H9 (cell line): ENCODE data around the gene GOLPH3L. TPM values are rescaled to one million over a fixed set of nuclear protein-coding genes. Genes with fewer than 3 reads are reported as not detected.
"Not testable (repeated sequence)": the region's sequence is repeated elsewhere in the genome, so short reads cannot be mapped to it uniquely, and the experiment has no call there.

ENCODE experiments used
- DNase-seq: peaks from one replicate; pipeline ENCODE4 v3.0.0-alpha.2; 2017
- H2AFZ ChIP-seq: one replicate; pipeline ENCODE4 v1.6.1; 2013; ENCODE audit warnings: mild to moderate bottlenecking, low read length, control low read depth, moderate library complexity
- H2AK5ac ChIP-seq: 2 replicates; pipeline ENCODE4 v1.6.1; 2013; ENCODE audit warnings: low read length, control low read depth, mixed read lengths; ENCODE audit not compliant: insufficient read length
- H2BK120ac ChIP-seq: one replicate; pipeline ENCODE4 v1.6.1; 2013; ENCODE audit warnings: low read depth, mild to moderate bottlenecking, low read length, control low read depth, inconsistent platforms; ENCODE audit not compliant: poor library complexity, severe bottlenecking
- H2BK12ac ChIP-seq: 2 replicates; pipeline ENCODE4 v1.6.1; 2013; ENCODE audit warnings: low read length, control low read depth, mixed read lengths, low read depth; ENCODE audit not compliant: insufficient read length
- H2BK15ac ChIP-seq: 2 replicates; pipeline ENCODE4 v1.6.1; 2013; ENCODE audit warnings: low read depth, low read length, control low read depth
- H2BK20ac ChIP-seq: one replicate; pipeline ENCODE4 v1.6.1; 2013; ENCODE audit warnings: low read depth, mild to moderate bottlenecking, low read length, control low read depth, inconsistent platforms; ENCODE audit not compliant: poor library complexity, severe bottlenecking
- H2BK5ac ChIP-seq: 2 replicates; pipeline ENCODE4 v1.6.1; 2013; ENCODE audit warnings: low read length, control low read depth, mixed read lengths; ENCODE audit not compliant: insufficient read length
- H3K14ac ChIP-seq: 2 replicates; pipeline ENCODE4 v1.6.1; 2013; ENCODE audit warnings: low read length, control low read depth; ENCODE audit not compliant: insufficient read depth
- H3K18ac ChIP-seq: 2 replicates; pipeline ENCODE4 v1.6.1; 2013; ENCODE audit warnings: low read depth, mild to moderate bottlenecking, mixed read lengths, low read length, control low read depth; ENCODE audit not compliant: insufficient read length
- H3K23ac ChIP-seq: 2 replicates; pipeline ENCODE4 v1.6.1; 2013; ENCODE audit warnings: low read length, control low read depth, mixed read lengths, low read depth; ENCODE audit not compliant: insufficient read length
- H3K23me2 ChIP-seq: 2 replicates; pipeline ENCODE4 v1.6.1; 2013; ENCODE audit warnings: low read depth, mild to moderate bottlenecking, mixed read lengths, low read length, control low read depth; ENCODE audit not compliant: insufficient read length, poor library complexity, severe bottlenecking
- H3K27ac ChIP-seq: 2 replicates; pipeline ENCODE4 v1.5.1; 2013; ENCODE audit warnings: low read length, control low read depth, mixed read lengths, low read depth; ENCODE audit not compliant: insufficient read length
- H3K27me3 ChIP-seq: 2 replicates; pipeline ENCODE4 v1.6.1; 2013; ENCODE audit warnings: low read length, control low read depth, inconsistent platforms; ENCODE audit not compliant: insufficient read depth
- H3K4ac ChIP-seq: 2 replicates; pipeline ENCODE4 v1.6.1; 2013; ENCODE audit warnings: low read depth, mild to moderate bottlenecking, control low read depth, inconsistent platforms, low read length, moderate library complexity
- H3K4me1 ChIP-seq: 2 replicates; pipeline ENCODE4 v1.6.1; 2013; ENCODE audit warnings: low read length, control low read depth, inconsistent platforms; ENCODE audit not compliant: insufficient read depth
- H3K4me2 ChIP-seq: 2 replicates; pipeline ENCODE4 v1.6.1; 2013; ENCODE audit warnings: low read length, control low read depth, mixed read lengths; ENCODE audit not compliant: insufficient read length, insufficient read depth
- H3K56ac ChIP-seq: 2 replicates; pipeline ENCODE4 v1.6.1; 2013; ENCODE audit warnings: low read depth, mild to moderate bottlenecking, mixed read lengths, low read length, control low read depth; ENCODE audit not compliant: insufficient read length
- H3K79me1 ChIP-seq: 2 replicates; pipeline ENCODE4 v1.6.1; 2013; ENCODE audit warnings: low read depth, mild to moderate bottlenecking, moderate library complexity, low read length, control low read depth, inconsistent platforms; ENCODE audit not compliant: insufficient read depth, poor library complexity, severe bottlenecking
- H3K79me2 ChIP-seq: 2 replicates; pipeline ENCODE4 v1.6.1; 2013; ENCODE audit warnings: low read length, control low read depth, inconsistent platforms; ENCODE audit not compliant: insufficient read depth
- H3K9ac ChIP-seq: 2 replicates; pipeline ENCODE4 v1.6.1; 2013; ENCODE audit warnings: low read length, control low read depth, mixed read lengths; ENCODE audit not compliant: insufficient read length; ENCODE audit errors: extremely low read depth
- H3K9me3 ChIP-seq: one replicate; pipeline ENCODE4 v1.6.1; 2013; ENCODE audit warnings: low read depth, low read length, inconsistent platforms; ENCODE audit not compliant: control insufficient read depth
- H3T11ph ChIP-seq: one replicate; pipeline ENCODE4 v1.6.1; 2013; ENCODE audit warnings: mild to moderate bottlenecking, low read length, control low read depth, inconsistent platforms
- H4K20me1 ChIP-seq: one replicate; pipeline ENCODE4 v1.6.1; 2013; ENCODE audit not compliant: control insufficient read depth, insufficient read length, insufficient read depth
- H4K5ac ChIP-seq: 2 replicates; pipeline ENCODE4 v1.6.1; 2013; ENCODE audit warnings: low read depth, mild to moderate bottlenecking, mixed read lengths, low read length, control low read depth; ENCODE audit not compliant: insufficient read length
- H4K8ac ChIP-seq: replicated peaks from 2 replicates; pipeline ENCODE4 v1.6.1; 2013; ENCODE audit warnings: low read length, control low read depth, mixed read lengths, low read depth; ENCODE audit not compliant: insufficient read length
- H4K91ac ChIP-seq: 2 replicates; pipeline ENCODE4 v1.6.1; 2013; ENCODE audit warnings: low read depth, mild to moderate bottlenecking, moderate library complexity, mixed read lengths, low read length, control low read depth; ENCODE audit not compliant: insufficient read length
- H3K27ac Mint-ChIP-seq, 3 experiments: 2 replicates in 2 of 3; 3 replicates in 1 of 3; pipeline ENCODE4 v1.8.0; 2020 to 2021; ENCODE audit warnings: mixed read lengths in 3 of 3, mild to moderate bottlenecking in 1 of 3, moderate library complexity in 1 of 3
- H3K27me3 Mint-ChIP-seq: 2 replicates; pipeline ENCODE4 v1.8.0; 2021; ENCODE audit warnings: low read depth, mild to moderate bottlenecking, moderate library complexity, mixed read lengths
- H3K36me3 Mint-ChIP-seq, 3 experiments: 2 replicates in 2 of 3; 3 replicates in 1 of 3; pipeline ENCODE4 v1.8.0; 2020 to 2021; ENCODE audit warnings: low read depth in 3 of 3, mixed read lengths in 3 of 3; ENCODE audit not compliant: insufficient read depth in 1 of 3
- H3K4me1 Mint-ChIP-seq, 2 experiments: 2 replicates each; pipeline ENCODE4 v1.8.0; 2020; ENCODE audit warnings: mixed read lengths in 2 of 2
- H3K4me3 Mint-ChIP-seq, 2 experiments: 2 replicates in 1 of 2; 3 replicates in 1 of 2; pipeline ENCODE4 v1.8.0; 2020 to 2021; ENCODE audit warnings: mild to moderate bottlenecking in 2 of 2, mixed read lengths in 2 of 2, moderate library complexity in 1 of 2
- H3K9me3 Mint-ChIP-seq, 2 experiments: 2 replicates in 1 of 2; 3 replicates in 1 of 2; pipeline ENCODE4 v1.8.0; 2020; ENCODE audit warnings: mild to moderate bottlenecking in 2 of 2, mixed read lengths in 2 of 2, moderate library complexity in 1 of 2
- WGBS: extraction: QIAGEN DNeasy Blood & Tissue Kit; methylation state at CpG from one replicate; pipeline ENCODE4 v1.1.7; 2013; ENCODE audit warnings: missing lambda C conversion rate, low lambda C conversion rate, mixed read lengths; ENCODE audit not compliant: insufficient read length; ENCODE audit errors: extremely low coverage; 5-methylcytosine and 5-hydroxymethylcytosine counted together
- total RNA-seq: library from RNA; stranded (reverse); gene quantifications from 2 replicates; pipeline ENCODE4 v1.2.1, GENCODE V29; 2021
- TF ChIP-seq, protein P1 (sequence below): fragments of 200-600 bp; sonication (generic); conservative IDR thresholded peaks from 3 replicates; pipeline ENCODE4 v1.8.0; 2021; ENCODE audit warnings: antibody characterized with exemption, mild to moderate bottlenecking

The GOLPH3L gene
- total RNA-seq, 1 experiment from 2014 or later: 30.5 TPM

DNA sequence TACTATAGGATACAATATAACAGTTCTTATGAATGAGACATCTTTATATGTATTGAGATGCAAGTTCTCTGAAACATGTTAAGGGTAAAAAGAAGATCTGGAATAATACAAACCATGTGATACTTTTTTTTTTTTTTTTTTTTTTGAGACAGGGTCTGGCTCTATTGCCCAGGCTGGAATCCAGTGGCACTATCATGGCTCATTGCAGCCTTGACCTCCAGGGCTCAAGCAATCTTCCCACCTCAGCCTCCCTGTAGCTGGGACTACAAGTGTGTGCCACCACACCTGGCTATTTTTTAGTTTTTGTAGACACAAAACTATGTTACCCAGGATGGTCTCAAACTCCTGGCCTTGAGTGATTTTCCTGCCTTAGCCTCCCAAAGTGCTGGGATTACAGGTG lies 95.4 kb downstream of the GOLPH3L start:
- Histone ChIP-seq H2BK5ac (no peak overlapping the region), H2BK120ac (no peak overlapping the region), H3K18ac (no peak overlapping the region), H3T11ph (no peak overlapping the region), H2BK15ac (no peak overlapping the region), H4K20me1 (no peaks in the 10 kb centered on the region), H3K4me2 (no peak overlapping the region), H2BK12ac (no peak overlapping the region), H3K9me3 (no peaks in the 10 kb centered on the region), H4K8ac (no peak overlapping the region), H2BK20ac (no peak overlapping the region), H3K79me2 (no peaks in the 10 kb centered on the region), H3K9ac (no peak overlapping the region), H3K27me3 (no peaks in the 10 kb centered on the region), H3K4ac (no peak overlapping the region), H3K56ac (no peak overlapping the region), H2AK5ac (no peak overlapping the region), H3K27ac (no peak overlapping the region), H3K79me1 (no peaks in the 10 kb centered on the region), H3K4me1 (peaks cover 5% of the 10 kb centered on the region; the same call in 1 of the 2 replicates), H3K23ac (no peak overlapping the region), H3K23me2 (no peaks in the 10 kb centered on the region), H2AFZ (no peak overlapping the region), H4K5ac (no peak overlapping the region), H4K91ac (no peak overlapping the region), H3K14ac (no peak overlapping the region)
- Mint-ChIP-seq H3K9me3 (no peaks in the 10 kb centered on the region), H3K36me3 (peaks cover 5 to 16% (median 11%) of the 10 kb centered on the region in 3 experiments; a peak in 6 of 7 replicates), H3K27me3 (no peaks in the 10 kb centered on the region), H3K27ac (no peak overlapping the region), H3K4me1 (peaks cover 16 to 25% of the 10 kb centered on the region in 2 experiments), H3K4me3 (no peak overlapping the region)
- no peak for DNase-seq
- TF ChIP-seq, protein P1, sequence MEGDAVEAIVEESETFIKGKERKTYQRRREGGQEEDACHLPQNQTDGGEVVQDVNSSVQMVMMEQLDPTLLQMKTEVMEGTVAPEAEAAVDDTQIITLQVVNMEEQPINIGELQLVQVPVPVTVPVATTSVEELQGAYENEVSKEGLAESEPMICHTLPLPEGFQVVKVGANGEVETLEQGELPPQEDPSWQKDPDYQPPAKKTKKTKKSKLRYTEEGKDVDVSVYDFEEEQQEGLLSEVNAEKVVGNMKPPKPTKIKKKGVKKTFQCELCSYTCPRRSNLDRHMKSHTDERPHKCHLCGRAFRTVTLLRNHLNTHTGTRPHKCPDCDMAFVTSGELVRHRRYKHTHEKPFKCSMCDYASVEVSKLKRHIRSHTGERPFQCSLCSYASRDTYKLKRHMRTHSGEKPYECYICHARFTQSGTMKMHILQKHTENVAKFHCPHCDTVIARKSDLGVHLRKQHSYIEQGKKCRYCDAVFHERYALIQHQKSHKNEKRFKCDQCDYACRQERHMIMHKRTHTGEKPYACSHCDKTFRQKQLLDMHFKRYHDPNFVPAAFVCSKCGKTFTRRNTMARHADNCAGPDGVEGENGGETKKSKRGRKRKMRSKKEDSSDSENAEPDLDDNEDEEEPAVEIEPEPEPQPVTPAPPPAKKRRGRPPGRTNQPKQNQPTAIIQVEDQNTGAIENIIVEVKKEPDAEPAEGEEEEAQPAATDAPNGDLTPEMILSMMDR: no peak

DNA sequence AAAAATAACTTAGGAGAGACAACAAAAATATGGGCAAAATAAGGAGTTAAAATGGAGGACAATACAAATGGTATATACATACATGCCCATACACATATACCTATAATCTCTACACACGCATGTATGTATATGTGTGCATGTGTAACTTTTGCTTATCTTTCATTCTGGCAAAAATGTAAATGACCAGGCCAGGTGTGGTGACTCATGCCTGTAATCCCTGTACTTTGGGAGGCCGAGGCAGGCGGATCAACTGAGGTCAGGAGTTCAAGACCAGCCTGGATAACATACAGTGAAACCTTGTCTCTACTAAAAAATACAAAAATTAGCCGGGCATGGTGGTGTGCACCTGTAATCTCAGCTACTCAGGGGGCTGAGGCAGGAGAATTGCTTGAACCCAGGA lies 98.6 kb downstream of the GOLPH3L start:
- H3T11ph ChIP-seq, H3K4me1 ChIP-seq, DNase-seq, H3K14ac ChIP-seq, H3K79me1 ChIP-seq, H4K20me1 ChIP-seq, H3K4me2 ChIP-seq, H3K56ac ChIP-seq, H3K79me2 ChIP-seq, H3K27me3 ChIP-seq, H2BK5ac ChIP-seq, H2BK15ac ChIP-seq, H2AFZ ChIP-seq, H2BK120ac ChIP-seq, H2BK12ac ChIP-seq, H3K27ac ChIP-seq, H3K9me3 ChIP-seq, H3K23me2 ChIP-seq, H4K91ac ChIP-seq, H4K5ac ChIP-seq, H3K27me3 Mint-ChIP-seq, H3K4ac ChIP-seq, H3K9ac ChIP-seq, H2AK5ac ChIP-seq, H2BK20ac ChIP-seq, H3K18ac ChIP-seq, H3K23ac ChIP-seq, H4K8ac ChIP-seq, H3K4me3 Mint-ChIP-seq: not testable (repeated sequence)
- Mint-ChIP-seq H3K36me3 (peaks cover 19 to 33% (median 22%) of the 10 kb centered on the region in 3 experiments), H3K4me1 (peaks cover 2 to 19% of the 10 kb centered on the region in 2 experiments), H3K9me3 (peaks cover 7 to 12% of the 10 kb centered on the region in 2 experiments), H3K27ac (peak overlapping the region in 1 of 3 experiments; percentile 70; a peak in 1 of 7 replicates)
- no CpG with 5 or more reads among the region's 4 CpGs for WGBS
